ENCODE results near the gene COBLL1. TPM values are rescaled to one million over a fixed set of nuclear protein-coding genes. Genes with fewer than 3 reads are reported as not detected.
A peak's percentile ranks its signal among the peaks of the same experiment; 100 is the strongest.

Gene COBLL1
- total and polyA plus RNA-seq, 8 donors, result 11.8 to 129 (median 58.3) TPM

DNA sequence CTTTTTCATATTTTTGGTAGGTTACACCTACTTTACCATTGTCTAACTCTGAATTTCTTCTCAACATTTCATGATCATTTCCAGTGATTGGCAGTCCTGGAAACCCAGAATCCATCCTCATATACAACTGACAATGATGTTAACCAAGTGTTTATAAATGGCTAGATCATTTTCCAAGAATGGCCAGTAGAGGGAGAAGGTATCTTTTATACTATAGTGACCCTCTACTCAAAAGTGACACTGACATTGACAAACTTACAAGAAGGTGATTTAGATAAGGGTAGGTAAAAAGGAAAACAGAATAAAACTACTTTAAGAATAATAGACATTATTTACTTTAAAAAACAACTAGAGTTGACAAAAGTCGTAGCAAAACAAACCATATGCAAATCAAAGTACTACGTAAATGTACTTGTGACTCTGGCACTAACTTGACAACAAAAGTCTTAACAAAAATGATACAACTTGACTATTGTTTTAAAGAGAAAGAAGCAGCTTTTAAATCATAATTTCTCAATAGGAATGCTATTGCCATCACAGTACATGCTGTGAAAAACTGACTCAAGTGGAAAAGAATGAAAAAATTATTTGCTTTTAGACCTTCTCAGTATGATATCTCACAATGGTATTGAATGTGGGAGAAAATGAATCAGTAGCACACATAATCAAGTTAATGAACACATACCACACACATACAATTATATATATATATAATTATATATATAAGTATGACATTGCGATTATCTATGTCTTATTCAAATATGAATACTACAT, 143.7 kb downstream of the COBLL1 start:
- Histone ChIP-seq H3K36me3 (peaks cover 1 to 40% (median 14%) of the 10 kb centered on the region in 4 donors), H3K9me3 (no peaks in the 10 kb centered on the region), H3K4me3 (no peak overlapping the region), H3K27ac (no peak overlapping the region), H3K4me1 (peaks cover 4 to 24% (median 16%) of the 10 kb centered on the region in 4 donors), H3K27me3 (no peaks in the 10 kb centered on the region)
- no peak for TF ChIP-seq POLR2AphosphoS5 (IDR thresholded peaks at IDR 0.05)
- TF ChIP-seq, protein P1, sequence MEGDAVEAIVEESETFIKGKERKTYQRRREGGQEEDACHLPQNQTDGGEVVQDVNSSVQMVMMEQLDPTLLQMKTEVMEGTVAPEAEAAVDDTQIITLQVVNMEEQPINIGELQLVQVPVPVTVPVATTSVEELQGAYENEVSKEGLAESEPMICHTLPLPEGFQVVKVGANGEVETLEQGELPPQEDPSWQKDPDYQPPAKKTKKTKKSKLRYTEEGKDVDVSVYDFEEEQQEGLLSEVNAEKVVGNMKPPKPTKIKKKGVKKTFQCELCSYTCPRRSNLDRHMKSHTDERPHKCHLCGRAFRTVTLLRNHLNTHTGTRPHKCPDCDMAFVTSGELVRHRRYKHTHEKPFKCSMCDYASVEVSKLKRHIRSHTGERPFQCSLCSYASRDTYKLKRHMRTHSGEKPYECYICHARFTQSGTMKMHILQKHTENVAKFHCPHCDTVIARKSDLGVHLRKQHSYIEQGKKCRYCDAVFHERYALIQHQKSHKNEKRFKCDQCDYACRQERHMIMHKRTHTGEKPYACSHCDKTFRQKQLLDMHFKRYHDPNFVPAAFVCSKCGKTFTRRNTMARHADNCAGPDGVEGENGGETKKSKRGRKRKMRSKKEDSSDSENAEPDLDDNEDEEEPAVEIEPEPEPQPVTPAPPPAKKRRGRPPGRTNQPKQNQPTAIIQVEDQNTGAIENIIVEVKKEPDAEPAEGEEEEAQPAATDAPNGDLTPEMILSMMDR (IDR thresholded peaks at IDR 0.05), result peak in 4 of 7 experiments; percentile 18 to 57 (median 46)
- DNase-seq, result peak in 1 of 2 donors; percentile 41
- WGBS, 5 donors, result 47 to 60% (median 57%) methylated on average over 3 of the region's 3 CpGs
- intact Hi-C loops (cut with DNase I; ENCODE audit: low total_unique reads), result no loop called here

DNA sequence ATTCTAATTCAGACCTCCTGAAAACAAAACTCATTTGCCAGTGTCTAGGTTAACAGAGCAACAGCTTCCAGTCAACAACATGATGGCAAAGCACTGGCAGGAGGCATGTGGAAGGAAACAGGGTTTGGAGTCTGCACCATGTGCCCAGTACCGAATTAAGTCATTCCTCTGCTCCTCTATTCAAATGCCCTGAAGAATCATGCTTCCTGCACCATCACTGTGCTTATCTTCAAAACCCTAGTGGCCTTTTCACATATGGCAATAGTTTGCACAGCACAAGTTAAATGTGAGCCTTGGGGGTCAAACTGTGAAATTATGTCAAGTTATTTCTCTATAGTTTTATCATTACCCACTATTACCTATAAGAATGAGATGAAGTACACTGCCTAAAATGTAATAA, 145.0 kb downstream of the COBLL1 start:
- no peak overlapping the region for H3K27ac ChIP-seq
- TF ChIP-seq POLR2AphosphoS5 (IDR thresholded peaks at IDR 0.05), result no peak
- TF ChIP-seq POLR2A (IDR thresholded peaks at IDR 0.05), result no peak
- no peak for TF ChIP-seq EP300 (IDR thresholded peaks at IDR 0.05)
- TF ChIP-seq, protein P1 (IDR thresholded peaks at IDR 0.05), result no peak
- intact Hi-C loops (cut with DNase I; ENCODE audit: low total_unique reads), result no loop called here
- no peak for DNase-seq
- H3K4me3 ChIP-seq, result no peak overlapping the region
- peaks cover 4 to 34% (median 22%) of the 10 kb centered on the region in 4 donors for H3K4me1 ChIP-seq
- H3K36me3 ChIP-seq, result peaks cover 3 to 39% (median 13%) of the 10 kb centered on the region in 4 donors
- WGBS, 5 donors, result 41 to 76% (median 48%) methylated on average over 1 of the region's 1 CpG
- H3K27me3 ChIP-seq, result no peaks in the 10 kb centered on the region
- no peaks in the 10 kb centered on the region for H3K9me3 ChIP-seq

DNA sequence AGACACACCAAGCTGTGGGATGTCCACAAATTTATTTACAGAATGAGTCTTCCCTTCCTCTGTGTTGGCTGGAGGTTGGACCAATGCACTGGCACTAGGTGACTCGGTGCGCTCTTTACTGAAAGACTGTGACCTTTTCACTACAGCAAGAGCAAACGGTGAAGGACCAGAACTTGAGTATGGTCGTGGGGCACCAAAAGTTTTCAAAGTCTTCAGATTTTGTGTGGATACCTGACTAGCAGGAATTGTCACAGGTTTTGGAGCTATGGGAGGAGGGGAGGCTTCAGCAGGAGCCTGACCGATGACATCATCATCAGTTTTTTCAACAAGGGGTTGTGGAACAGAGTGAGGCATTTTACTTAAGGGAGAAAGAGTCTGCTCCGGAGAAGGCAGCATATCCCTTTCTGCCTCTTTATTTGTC, 147.3 kb downstream of the COBLL1 start:
- Histone ChIP-seq H3K9me3 (no peaks in the 10 kb centered on the region), H3K27me3 (no peaks in the 10 kb centered on the region), H3K36me3 (peaks cover 3 to 56% (median 27%) of the 10 kb centered on the region in 4 donors), H3K4me3 (no peak overlapping the region), H3K4me1 (peaks cover 4 to 30% (median 20%) of the 10 kb centered on the region in 4 donors), H3K27ac (peak overlapping the region in 1 of 5 donors; percentile 11)
- no peak for TF ChIP-seq POLR2A (IDR thresholded peaks at IDR 0.05)
- TF ChIP-seq POLR2AphosphoS5 (IDR thresholded peaks at IDR 0.05), result no peak
- no peak for TF ChIP-seq EP300 (IDR thresholded peaks at IDR 0.05)
- TF ChIP-seq, protein P1 (IDR thresholded peaks at IDR 0.05), result no peak
- 68 to 84% (median 72%) methylated on average over 6 of the region's 6 CpGs for WGBS, 5 donors
- intact Hi-C loops (cut with DNase I; ENCODE audit: low total_unique reads), result no loop called here
- peak in 1 of 2 donors; percentile 33 for DNase-seq

DNA sequence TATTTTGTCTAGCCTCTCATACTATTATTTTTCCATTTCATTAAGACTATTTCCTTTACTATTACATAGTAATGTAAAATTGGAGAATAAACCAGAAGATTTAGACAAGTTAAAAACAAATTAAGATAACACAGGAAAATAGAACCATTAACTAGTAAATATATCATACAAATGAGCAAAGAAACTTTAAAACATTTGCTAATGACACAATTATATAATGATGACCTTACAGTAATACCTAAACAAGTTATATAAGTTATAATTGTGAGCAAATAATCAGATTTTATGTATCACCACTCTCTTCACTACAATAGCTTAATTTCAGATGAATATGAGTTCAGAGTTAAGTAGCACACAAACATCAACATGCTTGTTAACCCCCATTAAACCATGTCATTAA, 147.8 kb downstream of the COBLL1 start:
- no peaks in the 10 kb centered on the region for H3K27me3 ChIP-seq
- no peaks in the 10 kb centered on the region for H3K9me3 ChIP-seq
- no peak for DNase-seq
- peaks cover 3 to 56% (median 27%) of the 10 kb centered on the region in 4 donors for H3K36me3 ChIP-seq
- H3K4me3 ChIP-seq, result no peak overlapping the region
- H3K4me1 ChIP-seq, result peaks cover 4 to 30% (median 20%) of the 10 kb centered on the region in 4 donors
- intact Hi-C loops (cut with DNase I; ENCODE audit: low total_unique reads), result no loop called here
- H3K27ac ChIP-seq, result no peak overlapping the region
- TF ChIP-seq POLR2AphosphoS5 (IDR thresholded peaks at IDR 0.05) (no peak), POLR2A (IDR thresholded peaks at IDR 0.05) (no peak)
- TF ChIP-seq, protein P1 (IDR thresholded peaks at IDR 0.05), result no peak
